ENCODE results near the gene VSIG10. TPM values are rescaled to one million over a fixed set of nuclear protein-coding genes. Genes with fewer than 3 reads are reported as not detected.

The VSIG10 gene
- total and polyA plus RNA-seq, 4 experiments from 2014 or later, result 1.5 to 5.1 (median 4.8) TPM; not detected in 1

- no peaks in the 10 kb centered on the region for H3K9me3 ChIP-seq (ENCODE audit: control insufficient read depth in 1 of 2, low read length in 2 of 2)
- POLR2A ChIA-PET (ENCODE audit: partially characterized antibody), result interaction anchor here (1.2 to 2.9 kb wide), 2 partner anchors 12 to 70 kb away, joined by 3 to 12 read pairs; partner anchors contain the start of gene PEBP1
- H3K27me3 ChIP-seq (ENCODE audit: insufficient read depth, low read length), result no peaks in the 10 kb centered on the region
- peaks cover 39% of the 10 kb centered on the region for H3K4me1 ChIP-seq (ENCODE audit: insufficient read depth, low read length)
- no peaks in the 10 kb centered on the region for H3K9me3 Mint-ChIP-seq
- no peaks in the 10 kb centered on the region for H3K36me3 ChIP-seq (ENCODE audit: insufficient read depth, low read length)
- H3K27ac ChIP-seq (ENCODE audit: low read depth, low read length), result no peak overlapping the region
- DNase-seq, result no peak
- H3K27me3 Mint-ChIP-seq, result peaks cover 0 to 2% of the 10 kb centered on the region in 2 donors
- H3K27ac Mint-ChIP-seq, result peak overlapping the region in 1 of 7 donors; percentile 7
- intact Hi-C loops (cut with micrococcal nuclease), result no loop called here
- H3K4me1 Mint-ChIP-seq, result peaks cover 17 to 46% (median 30%) of the 10 kb centered on the region in 4 donors
- CTCF ChIA-PET (ENCODE audit: partially characterized antibody), result interaction anchor here (0.7 to 5.3 kb wide), 5 partner anchors 9 to 56 kb away, joined by 3 to 31 read pairs (median 13); no protein-coding TSS in a partner anchor
- peaks cover 0 to 6% of the 10 kb centered on the region in 2 donors for H3K36me3 Mint-ChIP-seq
- peak overlapping the region in 2 of 8 donors; percentile 12 to 40 for H3K4me3 Mint-ChIP-seq
- no peak overlapping the region for H3K4me3 ChIP-seq (ENCODE audit: low read length in 2 of 2)
These were observed 38.4 kb downstream of the VSIG10 start for GRCh38 chr12:118065380-118065779.

GRCh38 chr12:118064608-118065007 is 39.2 kb downstream of the VSIG10 start:
- peak overlapping the region in 1 of 7 donors; percentile 25 for H3K27ac Mint-ChIP-seq
- Histone ChIP-seq H3K4me3 (ENCODE audit: low read length in 2 of 2) (no peak overlapping the region), H3K27ac (ENCODE audit: low read depth, low read length) (no peak overlapping the region), H3K4me1 (ENCODE audit: insufficient read depth, low read length) (peaks cover 47% of the 10 kb centered on the region), H3K9me3 (ENCODE audit: control insufficient read depth in 1 of 2, low read length in 2 of 2) (no peaks in the 10 kb centered on the region), H3K36me3 (ENCODE audit: insufficient read depth, low read length) (no peaks in the 10 kb centered on the region), H3K27me3 (ENCODE audit: insufficient read depth, low read length) (no peaks in the 10 kb centered on the region)
- no peaks in the 10 kb centered on the region for H3K9me3 Mint-ChIP-seq
- CTCF ChIA-PET (ENCODE audit: partially characterized antibody), result interaction anchor here (0.7 to 5.3 kb wide), 8 partner anchors 8 to 313 kb away, joined by 3 to 31 read pairs (median 6); no protein-coding TSS in a partner anchor
- H3K4me3 Mint-ChIP-seq, result peak overlapping the region in 7 of 8 donors; percentile 6 to 80 (median 29)
- POLR2A ChIA-PET (ENCODE audit: partially characterized antibody), result interaction anchor here (1.1 to 2.9 kb wide), 3 partner anchors 10 to 71 kb away, joined by 3 to 12 read pairs (median 3); partner anchors contain the start of gene PEBP1
- H3K36me3 Mint-ChIP-seq, result peaks cover 0 to 10% of the 10 kb centered on the region in 2 donors
- H3K4me1 Mint-ChIP-seq, result peaks cover 22 to 53% (median 37%) of the 10 kb centered on the region in 4 donors
- DNase-seq, result peak in 2 of 5 donors; percentile 9 to 16
- H3K27me3 Mint-ChIP-seq, result peaks cover 0 to 2% of the 10 kb centered on the region in 2 donors
- intact Hi-C loops (cut with micrococcal nuclease), result loop anchor here (5.0 kb wide), 1 partner anchor 73 kb away; the partner anchor contains the start of gene PEBP1

- Mint-ChIP-seq H3K4me3 (peak overlapping the region in 7 of 8 donors; percentile 51 to 98 (median 77)), H3K27ac (peak overlapping the region in 4 of 7 donors; percentile 13 to 87 (median 36)), H3K36me3 (peaks cover 0 to 13% of the 10 kb centered on the region in 2 donors), H3K4me1 (peaks cover 25 to 62% (median 45%) of the 10 kb centered on the region in 4 donors), H3K27me3 (peaks cover 0 to 2% of the 10 kb centered on the region in 2 donors), H3K9me3 (no peaks in the 10 kb centered on the region)
- Histone ChIP-seq H3K4me3 (ENCODE audit: low read length in 2 of 2) (no peak overlapping the region), H3K4me1 (ENCODE audit: insufficient read depth, low read length) (peaks cover 53% of the 10 kb centered on the region), H3K27ac (ENCODE audit: low read depth, low read length) (no peak overlapping the region), H3K36me3 (ENCODE audit: insufficient read depth, low read length) (no peaks in the 10 kb centered on the region), H3K27me3 (ENCODE audit: insufficient read depth, low read length) (no peaks in the 10 kb centered on the region), H3K9me3 (ENCODE audit: control insufficient read depth in 1 of 2, low read length in 2 of 2) (no peaks in the 10 kb centered on the region)
- DNase-seq, result no peak
- ChIA-PET CTCF (ENCODE audit: partially characterized antibody) (interaction anchor here (0.7 to 5.3 kb wide), 9 partner anchors 7 to 314 kb away, joined by 3 to 31 read pairs (median 4); no protein-coding TSS in a partner anchor), POLR2A (ENCODE audit: partially characterized antibody) (interaction anchor here (0.6 to 2.9 kb wide), 4 partner anchors 9 to 64 kb away, joined by 3 to 12 read pairs (median 4); no protein-coding TSS in a partner anchor)
- intact Hi-C loops (cut with micrococcal nuclease), result loop anchor here (5.0 kb wide), 1 partner anchor 74 kb away; the partner anchor contains the start of gene PEBP1
These were observed 40.0 kb downstream of the VSIG10 start for GRCh38 chr12:118063576-118064391.

GRCh38 chr12:118061873-118062843 is 41.7 kb downstream of the VSIG10 start:
- Histone ChIP-seq H3K36me3 (ENCODE audit: insufficient read depth, low read length) (no peaks in the 10 kb centered on the region), H3K4me1 (ENCODE audit: insufficient read depth, low read length) (peaks cover 53% of the 10 kb centered on the region), H3K27me3 (ENCODE audit: insufficient read depth, low read length) (no peaks in the 10 kb centered on the region), H3K4me3 (ENCODE audit: low read length in 2 of 2) (peak overlapping the region; percentile 84 to 96), H3K9me3 (ENCODE audit: control insufficient read depth in 1 of 2, low read length in 2 of 2) (no peaks in the 10 kb centered on the region), H3K27ac (ENCODE audit: low read depth, low read length) (peak overlapping the region; percentile 68)
- no peaks in the 10 kb centered on the region for H3K9me3 Mint-ChIP-seq
- DNase-seq, result peak in 3 of 5 donors; percentile 4 to 43 (median 18)
- peak overlapping the region; percentile 92 to 98 (median 96) for H3K4me3 Mint-ChIP-seq
- H3K27me3 Mint-ChIP-seq, result no peaks in the 10 kb centered on the region
- ChIA-PET CTCF (ENCODE audit: partially characterized antibody) (interaction anchor here (1.5 to 5.3 kb wide), 3 partner anchors 8 to 314 kb away, joined by 5 to 31 read pairs (median 11); partner anchors contain the start of gene SUDS3), POLR2A (ENCODE audit: partially characterized antibody) (interaction anchor here (1.1 to 2.7 kb wide), 8 partner anchors 9 to 320 kb away, joined by 3 to 14 read pairs (median 4); partner anchors contain the start of genes PEBP1, RFC5 and SUDS3)
- peaks cover 0 to 13% of the 10 kb centered on the region in 2 donors for H3K36me3 Mint-ChIP-seq
- H3K4me1 Mint-ChIP-seq, result peaks cover 25 to 68% (median 45%) of the 10 kb centered on the region in 4 donors
- intact Hi-C loops (cut with micrococcal nuclease), result loop anchor here (1.0 to 5.0 kb wide), 3 partner anchors 46 to 311 kb away; partner anchors contain the start of genes PEBP1 and RFC5
- peak overlapping the region; percentile 87 to 96 (median 93) for H3K27ac Mint-ChIP-seq

GRCh38 chr12:118061011-118061872 is 42.6 kb downstream of the VSIG10 start, which contains the start of gene WSB2:
WSB2 (minus strand) TSS chr12:118061179; CDS start chr12:118061048, 131 bp downstream.
- ChIA-PET CTCF (ENCODE audit: partially characterized antibody) (interaction anchor here (0.5 to 5.3 kb wide), 4 partner anchors 7 to 315 kb away, joined by 3 to 31 read pairs (median 8); partner anchors contain the start of gene SUDS3), POLR2A (ENCODE audit: partially characterized antibody) (interaction anchor here (0.8 to 2.7 kb wide), 14 partner anchors 8 to 321 kb away, joined by 3 to 14 read pairs (median 4); partner anchors contain the start of genes PEBP1, RFC5 and SUDS3)
- Mint-ChIP-seq H3K27ac (peak within 1 kb of the TSS; percentile 92 to 97 (median 96)), H3K27me3 (no peaks in the 10 kb centered on the region), H3K4me3 (peak within 1 kb of the TSS; percentile 92 to 98 (median 96)), H3K36me3 (peaks cover 0 to 13% of the 10 kb centered on the region in 2 donors), H3K9me3 (no peaks in the 10 kb centered on the region), H3K4me1 (peaks cover 26 to 66% (median 46%) of the 10 kb centered on the region in 4 donors)
- no peaks in the 10 kb centered on the region for H3K36me3 ChIP-seq (ENCODE audit: insufficient read depth, low read length)
- no peaks in the 10 kb centered on the region for H3K9me3 ChIP-seq (ENCODE audit: control insufficient read depth in 1 of 2, low read length in 2 of 2)
- H3K4me3 ChIP-seq (ENCODE audit: low read length in 2 of 2), result peak within 1 kb of the TSS; percentile 84 to 96
- peak; percentile 34 to 57 (median 42) for DNase-seq
- H3K27ac ChIP-seq (ENCODE audit: low read depth, low read length), result peak within 1 kb of the TSS; percentile 81
- H3K4me1 ChIP-seq (ENCODE audit: insufficient read depth, low read length), result peaks cover 53% of the 10 kb centered on the region
- intact Hi-C loops (cut with micrococcal nuclease), result loop anchor here (1.0 to 5.0 kb wide), 3 partner anchors 45 to 312 kb away; partner anchors contain the start of genes PEBP1 and RFC5
- H3K27me3 ChIP-seq (ENCODE audit: insufficient read depth, low read length), result no peaks in the 10 kb centered on the region

All from CD4-positive, alpha-beta memory T cell (primary cell).